Smooth muscle cell (in vitro differentiated cells): Measurements from ENCODE around the gene LMAN1L. TPM values are rescaled to one million over a fixed set of nuclear protein-coding genes. Genes with fewer than 3 reads are reported as not detected.

Experiments used
- DNase-seq: peaks from one replicate; lab custom pipeline; 2025; ENCODE audit not compliant: unreplicated experiment; lab: John Stamatoyannopoulos, UW
- H2AFZ ChIP-seq: fragments of 200-600 bp; sonication (generic); 2 replicates; pipeline ENCODE4 v1.6.0; 2016; ENCODE audit warnings: antibody characterized with exemption, low read depth, mild to moderate bottlenecking
- H3F3A ChIP-seq: fragments of 200-600 bp; sonication (generic); 2 replicates; pipeline ENCODE4 v1.6.0; 2017; ENCODE audit warnings: antibody characterized with exemption, low read depth
- H3K27ac ChIP-seq: fragments of 200-600 bp; sonication (generic); 2 replicates; pipeline ENCODE4 v1.5.1; 2016; ENCODE audit warnings: low read depth, mild to moderate bottlenecking
- H3K27me3 ChIP-seq: fragments of 200-600 bp; sonication (generic); 2 replicates; pipeline ENCODE4 v1.6.1; 2016; ENCODE audit warnings: low read depth, mild to moderate bottlenecking
- H3K36me3 ChIP-seq: fragments of 200-600 bp; sonication (generic); 2 replicates; pipeline ENCODE4 v1.5.1; 2016; ENCODE audit warnings: low read depth
- H3K4me1 ChIP-seq: fragments of 200-600 bp; sonication (generic); 2 replicates; pipeline ENCODE4 v1.5.1; 2016; ENCODE audit warnings: low read depth
- H3K4me2 ChIP-seq: fragments of 200-600 bp; sonication (generic); 2 replicates; pipeline ENCODE4 v1.6.0; 2016; ENCODE audit warnings: mild to moderate bottlenecking
- H3K4me3 ChIP-seq: fragments of 200-600 bp; sonication (generic); 2 replicates; pipeline ENCODE4 v1.5.1; 2016; ENCODE audit warnings: mild to moderate bottlenecking
- H3K79me2 ChIP-seq: fragments of 200-600 bp; sonication (generic); 2 replicates; pipeline ENCODE4 v1.6.0; 2016; ENCODE audit warnings: low read depth, mild to moderate bottlenecking
- H3K9ac ChIP-seq: fragments of 200-600 bp; sonication (generic); 2 replicates; pipeline ENCODE4 v1.6.0; 2016; ENCODE audit warnings: low read depth
- H3K9me3 ChIP-seq: fragments of 200-600 bp; sonication (generic); replicated peaks from 2 replicates; pipeline ENCODE4 v1.5.1; 2016; ENCODE audit warnings: low read depth
- H4K20me1 ChIP-seq: fragments of 200-600 bp; sonication (generic); 2 replicates; pipeline ENCODE4 v1.6.0; 2016; ENCODE audit warnings: low read depth
- WGBS: methylation state at CpG from one replicate; pipeline ENCODE4 v1.1.7; 2016; ENCODE audit warnings: low lambda C conversion rate; 5-methylcytosine and 5-hydroxymethylcytosine counted together
- polyA plus RNA-seq: library from polyadenylated mRNA; unstranded; fragments of >200 nt; fragmentation: Nextera tagmentation; extraction: Ambion mirVana; gene quantifications from 2 replicates; pipeline ENCODE4 v1.2.1, GENCODE V29; 2016
- total RNA-seq: library from RNA; depleted of rRNA; stranded (reverse); fragments of >200 nt; gene quantifications from 2 replicates; pipeline ENCODE4 v1.2.3, GENCODE V29; 2014
- TF ChIP-seq, protein P1 (sequence below): fragments of 200-600 bp; sonication (generic); IDR thresholded peaks from 2 replicates; pipeline ENCODE4 v1.5.1; 2017; ENCODE audit warnings: borderline replicate concordance, mild to moderate bottlenecking, antibody characterized with exemption; ENCODE audit not compliant: insufficient read depth, poor library complexity, severe bottlenecking

Gene LMAN1L
- total and polyA plus RNA-seq, 2 experiments from 2014 or later, result not detected

DNA sequence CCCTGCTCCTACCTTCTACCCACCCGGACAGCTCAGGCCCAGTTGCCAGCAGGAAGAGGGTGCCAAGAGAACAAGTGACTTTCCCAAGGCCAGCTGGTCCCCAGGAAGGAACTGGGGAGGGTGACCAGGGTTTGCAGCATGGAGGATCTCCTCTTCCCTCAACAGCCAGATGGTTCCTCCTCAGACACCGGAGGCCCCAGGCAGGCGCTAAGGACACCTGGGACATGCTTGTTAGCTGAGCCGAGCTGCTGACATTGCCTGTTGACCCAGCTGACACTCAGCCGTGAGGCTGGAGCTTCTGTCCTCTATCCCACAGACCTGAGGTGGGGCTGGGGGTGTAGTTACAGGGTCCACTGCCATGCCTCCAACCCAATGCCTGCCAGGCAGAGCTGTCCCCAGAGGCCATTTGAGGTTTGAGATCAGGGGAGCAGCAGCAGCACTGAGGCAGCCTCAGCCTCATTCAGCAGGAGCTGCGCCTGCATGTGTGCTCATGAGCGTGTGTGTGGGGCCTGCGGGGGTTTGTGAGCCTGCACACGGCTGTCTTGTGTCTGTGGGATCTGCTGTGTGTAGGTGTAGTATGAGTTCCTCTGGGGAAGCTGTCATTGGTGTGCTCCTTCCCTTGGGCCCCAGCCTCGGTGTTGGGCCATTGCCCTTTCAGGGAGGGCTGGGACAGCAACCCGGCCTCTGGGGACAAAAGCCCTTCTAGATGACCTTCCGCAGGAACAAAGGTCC, 20.9 kb downstream of the LMAN1L start:
- no peak for DNase-seq
- Histone ChIP-seq H3K27ac (no peak overlapping the region), H4K20me1 (no peaks in the 10 kb centered on the region), H3K36me3 (no peaks in the 10 kb centered on the region), H3K27me3 (peaks cover 11% of the 10 kb centered on the region), H3K79me2 (no peaks in the 10 kb centered on the region), H3K4me2 (no peak overlapping the region), H3K4me1 (no peaks in the 10 kb centered on the region), H3F3A (no peaks in the 10 kb centered on the region), H3K9me3 (no peaks in the 10 kb centered on the region), H3K4me3 (no peak overlapping the region), H3K9ac (no peak overlapping the region), H2AFZ (no peak overlapping the region)
- 91% methylated on average over 12 of the region's 12 CpGs for WGBS
- TF ChIP-seq, protein P1, sequence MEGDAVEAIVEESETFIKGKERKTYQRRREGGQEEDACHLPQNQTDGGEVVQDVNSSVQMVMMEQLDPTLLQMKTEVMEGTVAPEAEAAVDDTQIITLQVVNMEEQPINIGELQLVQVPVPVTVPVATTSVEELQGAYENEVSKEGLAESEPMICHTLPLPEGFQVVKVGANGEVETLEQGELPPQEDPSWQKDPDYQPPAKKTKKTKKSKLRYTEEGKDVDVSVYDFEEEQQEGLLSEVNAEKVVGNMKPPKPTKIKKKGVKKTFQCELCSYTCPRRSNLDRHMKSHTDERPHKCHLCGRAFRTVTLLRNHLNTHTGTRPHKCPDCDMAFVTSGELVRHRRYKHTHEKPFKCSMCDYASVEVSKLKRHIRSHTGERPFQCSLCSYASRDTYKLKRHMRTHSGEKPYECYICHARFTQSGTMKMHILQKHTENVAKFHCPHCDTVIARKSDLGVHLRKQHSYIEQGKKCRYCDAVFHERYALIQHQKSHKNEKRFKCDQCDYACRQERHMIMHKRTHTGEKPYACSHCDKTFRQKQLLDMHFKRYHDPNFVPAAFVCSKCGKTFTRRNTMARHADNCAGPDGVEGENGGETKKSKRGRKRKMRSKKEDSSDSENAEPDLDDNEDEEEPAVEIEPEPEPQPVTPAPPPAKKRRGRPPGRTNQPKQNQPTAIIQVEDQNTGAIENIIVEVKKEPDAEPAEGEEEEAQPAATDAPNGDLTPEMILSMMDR, result no peak

DNA sequence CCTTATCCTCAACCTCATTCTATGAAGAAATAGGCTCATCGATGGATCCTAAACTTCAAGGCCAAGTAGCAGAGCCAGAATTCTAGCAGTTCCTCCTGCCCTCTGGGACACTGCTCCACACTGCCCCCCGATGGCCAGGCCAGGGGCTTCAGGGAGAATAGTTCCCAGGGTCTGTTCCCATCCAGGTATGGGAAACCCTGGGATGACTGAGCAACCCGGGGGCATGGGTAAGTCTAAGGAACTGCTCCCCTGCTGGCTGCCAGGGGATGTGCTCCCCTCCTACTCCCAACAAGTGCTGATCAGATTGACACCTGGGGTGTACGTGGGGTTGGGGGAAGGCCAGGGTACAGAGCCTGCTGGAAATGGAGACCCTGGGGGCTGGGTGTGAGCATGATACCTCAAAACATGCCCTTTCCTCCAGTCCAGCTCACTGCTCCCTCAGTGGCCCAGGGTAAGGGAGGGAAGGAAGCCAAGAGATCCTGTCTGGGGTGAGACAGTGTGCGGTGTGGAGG, 22.7 kb downstream of the LMAN1L start:
- Histone ChIP-seq H3K4me3 (no peak overlapping the region), H4K20me1 (no peaks in the 10 kb centered on the region), H3K27ac (no peak overlapping the region), H3K4me1 (no peaks in the 10 kb centered on the region), H3K4me2 (no peak overlapping the region), H3K79me2 (no peaks in the 10 kb centered on the region), H2AFZ (no peak overlapping the region), H3K36me3 (no peaks in the 10 kb centered on the region), H3F3A (no peaks in the 10 kb centered on the region), H3K27me3 (no peaks in the 10 kb centered on the region), H3K9me3 (no peaks in the 10 kb centered on the region), H3K9ac (no peak overlapping the region)
- WGBS, result 46% methylated on average over 5 of the region's 5 CpGs
- TF ChIP-seq, protein P1, result peak; percentile 62
- DNase-seq, result peak; percentile 5

DNA sequence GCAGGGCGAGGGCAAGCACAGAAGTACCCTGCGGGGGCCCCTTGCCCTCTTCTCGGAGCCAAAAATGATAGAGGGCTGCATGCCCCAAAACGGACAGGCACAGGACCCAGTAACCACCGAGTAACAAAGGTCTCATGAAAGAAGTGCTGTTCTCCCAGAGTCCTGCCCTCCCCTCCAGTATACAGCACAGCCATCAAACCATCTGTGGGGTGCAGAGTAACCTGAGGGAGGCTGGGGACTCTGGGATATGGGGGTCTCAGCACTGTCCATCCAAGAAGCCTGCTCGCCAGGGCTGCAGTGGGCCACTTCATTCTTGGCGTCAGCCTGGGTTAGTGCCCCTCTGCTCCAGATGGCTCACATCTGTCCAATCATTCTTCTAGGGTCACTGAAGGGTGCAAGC, 24.2 kb downstream of the LMAN1L start:
- no peak overlapping the region for H3K4me2 ChIP-seq
- no peaks in the 10 kb centered on the region for H3K27me3 ChIP-seq
- no peaks in the 10 kb centered on the region for H3K79me2 ChIP-seq
- no peak overlapping the region for H3K4me3 ChIP-seq
- no peak overlapping the region for H2AFZ ChIP-seq
- TF ChIP-seq, protein P1, result no peak
- no peak overlapping the region for H3K27ac ChIP-seq
- WGBS, result 98% methylated on average over 7 of the region's 7 CpGs
- H3K4me1 ChIP-seq, result no peaks in the 10 kb centered on the region
- no peak for DNase-seq
- H3K36me3 ChIP-seq, result no peaks in the 10 kb centered on the region
- H3F3A ChIP-seq, result no peaks in the 10 kb centered on the region
- no peak overlapping the region for H3K9ac ChIP-seq
- no peaks in the 10 kb centered on the region for H4K20me1 ChIP-seq
- no peaks in the 10 kb centered on the region for H3K9me3 ChIP-seq
